Measurements from ENCODE around the gene NUP54.

NUP54 gene

DNA sequence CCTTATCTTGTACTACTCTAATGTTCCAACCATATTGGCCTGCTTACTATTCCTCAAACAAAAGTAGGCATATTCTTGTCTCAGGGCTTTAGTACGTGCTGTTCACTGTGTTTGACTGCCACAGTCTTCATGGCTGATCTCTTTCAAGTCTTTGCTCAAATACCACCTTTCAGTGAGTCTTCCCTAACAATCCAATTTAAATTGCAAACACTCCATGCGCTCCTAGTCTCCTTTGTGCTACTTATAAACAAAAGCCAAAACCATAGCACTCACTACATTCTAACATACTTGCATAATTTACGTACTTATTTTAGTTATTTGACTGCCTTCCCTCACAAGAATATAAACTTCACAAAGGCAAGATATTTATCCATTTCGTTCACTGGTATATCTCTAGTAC, 75.4 kb downstream of the NUP54 start:
- H3K4me3 ChIP-seq (ENCODE audit: low read length): no peak overlapping the region
- no peak for TF ChIP-seq ZNF274 (IDR thresholded peaks at IDR 0.05; ENCODE audit: low read depth, low read length)

- no peak for TF ChIP-seq ZNF274 (IDR thresholded peaks at IDR 0.05; ENCODE audit: low read depth, low read length)
- H3K4me3 ChIP-seq (ENCODE audit: low read length): no peak overlapping the region
These were observed 80.4 kb downstream of the NUP54 start for GRCh38 chr4:76067652-76068286.

DNA sequence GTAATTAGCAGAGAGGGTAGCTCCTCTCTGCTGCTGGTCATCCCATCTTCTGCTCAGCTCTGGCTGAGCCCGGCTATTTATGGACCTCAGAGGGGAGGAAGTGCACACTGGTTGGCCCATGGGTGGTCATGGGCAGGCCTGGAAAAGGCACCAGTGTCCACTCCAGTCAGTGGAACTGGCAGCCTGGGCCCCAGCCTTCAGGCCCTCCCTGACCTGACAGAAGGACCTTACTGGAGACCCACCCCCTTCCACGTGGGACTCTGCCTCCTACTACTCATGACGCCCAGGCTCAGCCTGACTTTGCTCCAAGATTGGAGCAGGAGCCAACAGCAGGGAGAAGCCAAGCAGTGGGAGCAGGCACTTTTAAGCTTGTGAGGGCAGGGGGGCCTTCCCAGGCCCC, 81.7 kb downstream of the NUP54 start:
- H3K4me3 ChIP-seq (ENCODE audit: low read length): no peak overlapping the region
- no peak for TF ChIP-seq ZNF274 (IDR thresholded peaks at IDR 0.05; ENCODE audit: low read depth, low read length)

Data from GM08714 (cell line).